NCI-H2107 treated with DMSO at 0.1 percent for 48 hours (cell line): ENCODE measurements around the gene ZNF385B.
"Not testable (repeated sequence)": the region's sequence is repeated elsewhere in the genome, so short reads cannot be mapped to it uniquely, and the experiment has no call there.

Source experiments
- DNase-seq: peaks from one replicate; lab custom pipeline; 2025; ENCODE audit not compliant: unreplicated experiment; lab: John Stamatoyannopoulos, UW

Gene ZNF385B

GRCh38 chr2:179636995-179637394, 224.4 kb downstream of the ZNF385B start:
- no peak for DNase-seq

GRCh38 chr2:179636100-179636980, 225.1 kb downstream of the ZNF385B start:
- no peak for DNase-seq

GRCh38 chr2:179631769-179632385, 229.5 kb downstream of the ZNF385B start:
- DNase-seq, result not testable (repeated sequence)

- DNase-seq, result not testable (repeated sequence)
Measured at GRCh38 chr2:179629776-179630175, 231.6 kb downstream of the ZNF385B start.

- no peak for DNase-seq
Measured at GRCh38 chr2:179626261-179626660, 235.2 kb downstream of the ZNF385B start.

GRCh38 chr2:179622635-179623300, 238.6 kb downstream of the ZNF385B start:
- no peak for DNase-seq

GRCh38 chr2:179622112-179622511, 239.3 kb downstream of the ZNF385B start:
- no peak for DNase-seq

- no peak for DNase-seq
Measured at GRCh38 chr2:179619947-179620467, 241.4 kb downstream of the ZNF385B start.

GRCh38 chr2:179614121-179614520, 247.3 kb downstream of the ZNF385B start:
- no peak for DNase-seq

- DNase-seq, result no peak
Measured at GRCh38 chr2:179613701-179614100, 247.7 kb downstream of the ZNF385B start.

GRCh38 chr2:179613299-179613651, 248.1 kb downstream of the ZNF385B start:
- DNase-seq, result no peak

GRCh38 chr2:179612591-179613298, 248.7 kb downstream of the ZNF385B start:
- no peak for DNase-seq

GRCh38 chr2:179612108-179612507, 249.3 kb downstream of the ZNF385B start:
- DNase-seq, result no peak

GRCh38 chr2:179606141-179606540, 255.3 kb downstream of the ZNF385B start:
- no peak for DNase-seq

- DNase-seq, result no peak
Measured at GRCh38 chr2:179605341-179605740, 256.1 kb downstream of the ZNF385B start.

GRCh38 chr2:179604598-179604997, 256.8 kb downstream of the ZNF385B start:
- DNase-seq, result no peak

- no peak for DNase-seq
Measured at GRCh38 chr2:179602452-179602851, 259.0 kb downstream of the ZNF385B start.

GRCh38 chr2:179596018-179596417, 265.4 kb downstream of the ZNF385B start:
- DNase-seq, result no peak

GRCh38 chr2:179595284-179595683, 266.1 kb downstream of the ZNF385B start:
- DNase-seq, result no peak

GRCh38 chr2:179594268-179595112, 266.9 kb downstream of the ZNF385B start:
- no peak for DNase-seq
